Activated CD4-positive, alpha-beta T cell treated with anti-CD3 and anti-CD28 coated beads, Interleukin-2, amount 50 U/mL, for 48 hours (primary cell): ENCODE results near the gene EPHB2.
"Not testable (repeated sequence)": the region's sequence is repeated elsewhere in the genome, so short reads cannot be mapped to it uniquely, and the experiment has no call there.

Experiments
- DNase-seq, 2 experiments: peaks; one replicate each; pipeline ENCODE4 v3.0.0-alpha.2; 2020

Gene EPHB2

DNA sequence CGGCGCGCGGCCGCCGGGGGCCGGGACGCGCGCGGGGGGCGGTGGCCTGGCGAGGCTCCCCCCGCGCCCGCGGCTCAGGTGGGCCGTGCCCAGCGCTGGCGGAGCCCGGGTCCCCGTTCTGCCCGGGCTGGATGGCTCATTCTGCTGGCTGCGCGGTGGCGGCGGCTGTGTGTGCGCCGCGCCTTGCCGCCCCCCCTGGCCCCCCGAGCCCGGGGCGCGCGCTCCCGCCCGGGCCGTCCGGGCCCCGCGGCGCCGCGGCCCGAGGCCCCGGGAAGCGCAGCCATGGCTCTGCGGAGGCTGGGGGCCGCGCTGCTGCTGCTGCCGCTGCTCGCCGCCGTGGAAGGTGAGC, at the start of gene EPHB2:
TSS of gene EPHB2 (plus strand) at position 139 of the 349 bp plus-strand sequence. CDS start at position 283, 144 bp downstream.
- DNase-seq: peak; percentile 20 to 31

DNA sequence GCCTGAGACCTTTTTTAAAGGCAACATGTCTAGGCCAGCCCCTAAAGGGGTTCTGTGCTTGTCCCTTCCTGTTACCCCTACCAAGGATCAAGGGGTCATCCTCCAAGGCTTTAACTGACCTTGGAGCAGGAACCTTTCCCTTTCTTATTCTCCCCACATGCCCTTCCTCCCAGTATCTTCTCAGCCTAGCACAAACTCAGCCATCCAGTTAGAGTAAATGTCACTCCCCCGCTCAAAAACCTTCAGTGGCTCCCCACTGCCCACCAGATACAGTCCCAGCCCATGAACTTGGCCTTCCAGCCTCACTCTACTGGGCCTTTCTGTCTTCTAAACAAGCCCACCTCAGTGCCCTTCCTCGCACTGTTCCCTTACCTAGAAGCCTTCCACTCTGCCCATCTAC, 48.8 kb upstream of the EPHB2 start:
- no peak for DNase-seq

DNA sequence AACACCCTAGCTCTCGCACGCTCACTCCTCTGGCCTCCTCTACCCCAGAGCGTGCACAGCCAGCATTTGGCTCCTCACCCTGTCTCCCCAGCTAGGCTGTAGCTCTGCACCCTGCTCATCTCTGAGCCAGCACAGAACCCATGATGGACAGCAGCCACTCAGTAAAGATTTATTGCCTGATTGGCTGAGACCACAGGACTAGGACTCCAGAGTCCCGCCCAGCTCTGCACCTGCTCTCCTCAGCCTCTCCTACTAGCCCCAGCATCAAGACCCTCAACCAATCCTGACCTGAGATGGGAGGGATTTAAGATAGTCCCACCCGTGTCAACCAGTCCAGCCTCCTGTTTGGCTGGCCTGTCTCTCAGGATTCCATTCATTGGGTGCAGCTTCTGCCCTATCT, 48.3 kb upstream of the EPHB2 start:
- no peak for DNase-seq

DNA sequence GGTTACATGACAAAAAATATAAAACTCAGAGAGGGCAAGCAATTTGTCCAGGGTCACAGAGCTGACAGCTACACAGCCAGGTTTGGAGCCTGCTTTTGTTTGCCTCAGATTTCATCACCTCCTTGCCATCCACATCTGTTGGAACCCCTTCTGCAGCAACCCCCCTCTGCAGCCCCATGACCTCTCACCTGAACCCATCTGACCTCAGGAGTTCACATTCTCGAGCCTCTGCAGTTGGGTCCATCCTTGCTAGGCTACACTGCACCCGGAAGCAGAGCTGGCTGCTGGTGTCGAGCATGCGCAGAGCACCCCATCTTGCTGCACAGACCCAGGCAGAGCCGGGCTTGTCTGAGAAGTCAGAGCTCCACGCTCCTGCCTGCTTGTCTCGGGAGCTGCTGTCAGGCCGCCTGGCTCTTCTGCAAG, 47.6 kb upstream of the EPHB2 start:
- no peak for DNase-seq

DNA sequence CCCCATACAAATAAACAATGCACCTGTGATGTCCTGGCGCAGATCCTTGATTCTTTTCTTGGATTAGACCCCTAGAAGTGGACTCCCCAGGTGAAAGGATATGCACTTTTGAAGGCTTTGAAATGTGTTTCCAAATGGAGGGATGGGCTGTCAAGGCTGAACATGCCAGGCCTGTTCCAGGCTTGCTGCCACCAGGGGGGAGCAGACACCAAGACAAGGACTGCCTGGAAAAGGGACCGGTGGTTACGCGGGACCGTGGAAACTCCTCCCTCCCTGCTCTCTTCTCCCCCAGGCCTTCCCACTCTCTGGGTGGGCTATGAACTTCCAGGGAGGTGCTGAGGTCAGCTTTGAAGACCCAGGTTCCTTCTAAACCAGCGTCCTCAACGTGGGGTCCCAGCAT, 44.9 kb upstream of the EPHB2 start:
- peak in 1 of 2 experiments; percentile 11 for DNase-seq

DNA sequence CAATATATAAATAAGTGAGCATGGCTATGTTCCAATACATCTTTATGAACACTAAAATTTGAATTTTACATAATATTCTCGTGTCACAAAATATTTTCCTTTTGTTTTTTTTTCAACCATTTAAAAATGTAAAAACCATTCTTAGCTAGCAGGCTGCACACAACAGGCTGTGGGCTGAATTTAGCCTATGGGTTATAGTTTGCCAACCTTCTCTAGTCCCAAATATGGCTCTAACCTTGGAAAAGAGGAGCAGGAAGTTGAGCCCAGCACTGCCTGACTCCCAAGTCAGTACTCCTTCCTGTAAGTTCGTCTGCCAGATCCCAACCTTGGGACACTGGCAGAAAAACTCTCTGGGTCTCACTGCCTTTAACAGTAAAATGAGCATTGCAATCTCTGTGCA, 44.2 kb upstream of the EPHB2 start:
- no peak for DNase-seq

DNA sequence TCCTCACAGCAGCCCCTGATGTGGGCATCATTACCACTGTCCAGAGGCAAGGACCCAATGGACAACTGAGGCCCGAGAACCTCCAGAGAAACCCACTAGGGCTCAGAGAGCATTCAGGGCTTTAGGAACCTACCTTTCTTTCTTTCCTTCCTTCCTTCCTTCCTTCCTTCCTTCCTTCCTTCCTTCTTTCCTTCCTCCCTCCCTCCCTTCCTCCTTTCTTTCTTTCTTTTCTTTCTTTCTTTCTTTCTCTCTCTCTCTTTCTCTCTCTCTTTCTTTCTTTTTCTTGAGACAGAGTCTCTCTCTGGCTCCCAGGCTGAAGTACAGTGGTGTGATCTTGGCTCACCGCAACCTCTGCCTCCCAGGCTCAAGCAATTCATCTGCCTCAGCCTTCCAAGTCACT, 41.8 kb upstream of the EPHB2 start:
- DNase-seq: not testable (repeated sequence)

DNA sequence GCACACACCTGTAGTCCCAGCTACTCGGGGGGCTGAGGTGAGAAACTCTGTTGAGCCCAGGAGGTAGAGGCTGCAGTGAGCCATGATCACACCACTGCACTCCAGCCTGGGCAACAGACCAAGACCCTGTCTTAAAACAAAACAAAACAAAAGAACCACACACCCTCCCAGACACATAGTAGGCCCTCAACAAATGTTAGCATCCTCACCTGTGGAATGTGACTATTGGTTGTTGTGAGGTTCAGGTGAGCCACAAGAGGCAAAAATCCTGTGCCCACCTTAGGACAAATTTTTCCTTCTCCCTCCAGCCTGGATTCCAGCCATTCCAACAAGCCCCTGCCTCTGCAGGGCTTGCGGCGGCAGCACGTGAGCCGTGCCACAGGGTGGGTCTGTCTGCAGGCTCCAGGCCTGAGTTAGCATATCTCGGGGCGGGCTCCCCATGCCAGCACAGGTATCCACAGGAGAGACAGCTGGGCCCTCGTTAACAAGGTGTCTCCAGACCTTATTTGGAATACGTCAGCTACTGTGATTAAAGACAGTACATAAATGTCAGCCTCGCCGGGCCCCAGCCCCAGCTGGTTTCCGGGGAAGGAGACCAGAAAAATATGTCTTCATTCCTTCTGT, 40.2 kb upstream of the EPHB2 start:
- DNase-seq: no peak

DNA sequence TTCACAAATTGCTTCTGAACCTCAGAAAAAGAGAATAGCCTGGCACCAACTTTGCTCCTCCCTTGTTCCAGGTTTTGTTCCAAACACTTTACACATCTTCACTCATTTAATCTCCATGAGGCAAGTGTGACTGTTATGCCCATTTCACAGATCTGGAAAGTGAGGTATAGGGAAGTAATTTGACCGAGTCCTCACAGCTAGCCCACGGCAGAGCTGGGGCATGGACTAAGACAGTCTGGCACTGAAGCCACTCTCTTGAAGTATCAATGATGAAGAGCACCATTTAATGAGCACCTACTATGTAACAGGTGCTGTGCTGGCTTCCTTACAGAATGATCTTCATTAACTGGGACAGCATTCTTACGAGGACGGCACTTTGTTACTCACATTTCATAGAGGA, 38.6 kb upstream of the EPHB2 start:
- DNase-seq: no peak

DNA sequence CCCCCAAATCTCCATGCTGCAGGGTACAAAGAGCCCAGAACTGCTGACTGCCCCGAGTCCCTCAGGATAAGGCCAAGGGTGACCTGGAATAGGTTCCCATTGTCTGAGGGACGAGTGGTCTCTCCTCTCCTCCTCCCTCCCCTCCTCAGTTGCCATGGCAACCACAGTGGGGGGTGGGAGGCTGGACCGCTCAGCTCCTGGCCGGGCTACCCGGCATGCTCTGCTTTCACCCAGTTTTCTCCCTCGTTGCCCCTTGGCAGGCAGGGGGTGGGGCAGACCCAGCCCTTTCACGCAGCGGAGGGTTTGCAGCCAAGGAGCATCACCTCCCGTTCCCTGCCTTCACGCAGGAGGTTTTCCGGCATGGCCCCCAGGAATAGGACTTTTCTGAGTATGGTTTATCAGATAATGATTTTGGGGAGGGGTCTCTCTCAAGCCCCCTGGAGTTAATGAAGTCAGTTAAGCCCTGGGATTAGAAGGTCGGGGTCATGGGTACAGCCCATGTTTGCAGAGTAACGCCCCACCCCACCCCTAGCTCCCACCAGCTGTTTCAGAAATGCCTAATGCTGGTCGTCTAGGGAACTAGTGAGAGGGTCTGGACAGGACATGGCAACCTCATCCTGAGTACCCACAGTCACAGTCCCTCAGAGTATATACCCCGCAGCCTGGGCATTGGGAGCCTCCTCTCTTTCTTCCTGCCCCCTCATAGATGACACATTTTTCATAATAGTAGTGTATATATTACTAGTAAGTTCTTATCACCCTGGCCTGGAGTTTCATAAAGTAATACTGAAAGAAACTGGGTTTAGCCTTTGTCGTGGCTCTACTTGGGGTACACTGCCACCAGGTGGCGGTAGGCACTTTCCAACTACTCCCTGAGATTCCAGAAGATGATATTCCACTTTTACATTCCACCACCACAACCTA, 36.9 kb upstream of the EPHB2 start:
- peak; percentile 49 to 57 for DNase-seq

DNA sequence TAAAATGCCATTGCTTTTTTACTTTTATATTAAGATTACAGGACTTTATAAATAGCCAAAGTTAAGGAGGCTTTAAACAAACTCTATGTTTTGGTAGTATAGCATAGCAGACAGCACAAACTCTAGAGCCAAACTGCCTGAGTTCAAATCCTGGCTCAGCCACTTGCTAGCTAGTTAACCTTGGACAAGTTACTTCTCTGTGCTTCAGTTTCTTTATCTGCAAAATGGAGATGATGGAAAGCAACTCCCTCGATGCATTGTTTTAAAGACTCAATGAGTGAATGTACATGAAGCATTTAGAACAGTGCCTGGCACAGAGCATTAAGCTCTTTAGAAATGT, 36.3 kb upstream of the EPHB2 start:
- no peak for DNase-seq

DNA sequence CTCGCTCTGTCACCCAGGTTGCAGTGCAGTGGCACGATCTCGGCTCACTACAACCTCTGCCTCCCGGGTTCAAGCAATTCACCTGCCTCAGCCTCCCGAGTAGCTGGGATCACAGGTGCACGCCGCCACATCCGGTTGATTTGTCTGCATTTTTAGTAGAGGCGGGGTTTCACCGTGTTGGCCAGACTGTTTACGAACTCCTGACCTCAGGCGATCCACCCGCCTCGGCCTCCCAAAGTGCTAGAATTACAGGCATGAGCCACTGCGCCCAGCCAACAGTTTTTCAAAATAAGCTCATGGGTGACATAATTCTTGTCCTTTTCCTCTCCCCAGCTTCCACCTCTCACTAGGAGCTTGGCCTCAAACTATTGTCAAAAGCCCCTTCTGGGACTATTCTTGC, 34.5 kb upstream of the EPHB2 start:
- not testable (repeated sequence) for DNase-seq

DNA sequence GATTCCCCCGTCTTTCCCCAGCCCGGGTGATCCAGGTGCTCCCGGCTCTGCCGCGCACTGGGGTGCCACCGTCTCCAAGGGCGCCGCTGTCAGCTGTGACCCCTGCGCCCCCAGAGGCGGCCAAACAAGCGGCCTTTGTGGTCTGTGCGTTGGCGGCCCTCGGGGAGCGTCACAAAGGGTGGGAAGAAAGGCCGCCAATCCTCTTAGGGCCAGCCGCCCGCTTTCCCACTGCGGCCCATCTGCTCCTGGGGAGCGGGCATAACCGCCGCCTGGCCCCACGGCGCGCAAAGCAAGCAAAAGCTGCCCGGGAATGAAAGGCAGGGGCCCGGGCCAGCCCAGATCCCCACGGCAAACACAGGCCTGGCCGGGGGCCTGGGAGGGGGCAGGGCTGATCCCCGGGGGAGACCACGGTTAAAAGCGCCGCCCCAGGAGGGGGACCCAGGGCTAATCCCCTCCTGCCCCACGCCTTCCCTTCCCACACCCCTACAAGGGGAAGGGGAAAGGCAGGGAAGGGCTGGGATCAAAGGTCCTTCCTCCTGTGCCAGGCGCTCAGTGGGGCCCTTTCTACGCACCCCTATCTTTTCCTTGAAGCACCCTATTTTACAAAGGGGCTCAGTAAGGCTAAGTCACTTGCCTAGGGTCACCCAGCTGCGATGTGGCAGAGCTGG, 33.6 kb upstream of the EPHB2 start:
- DNase-seq: no peak

DNA sequence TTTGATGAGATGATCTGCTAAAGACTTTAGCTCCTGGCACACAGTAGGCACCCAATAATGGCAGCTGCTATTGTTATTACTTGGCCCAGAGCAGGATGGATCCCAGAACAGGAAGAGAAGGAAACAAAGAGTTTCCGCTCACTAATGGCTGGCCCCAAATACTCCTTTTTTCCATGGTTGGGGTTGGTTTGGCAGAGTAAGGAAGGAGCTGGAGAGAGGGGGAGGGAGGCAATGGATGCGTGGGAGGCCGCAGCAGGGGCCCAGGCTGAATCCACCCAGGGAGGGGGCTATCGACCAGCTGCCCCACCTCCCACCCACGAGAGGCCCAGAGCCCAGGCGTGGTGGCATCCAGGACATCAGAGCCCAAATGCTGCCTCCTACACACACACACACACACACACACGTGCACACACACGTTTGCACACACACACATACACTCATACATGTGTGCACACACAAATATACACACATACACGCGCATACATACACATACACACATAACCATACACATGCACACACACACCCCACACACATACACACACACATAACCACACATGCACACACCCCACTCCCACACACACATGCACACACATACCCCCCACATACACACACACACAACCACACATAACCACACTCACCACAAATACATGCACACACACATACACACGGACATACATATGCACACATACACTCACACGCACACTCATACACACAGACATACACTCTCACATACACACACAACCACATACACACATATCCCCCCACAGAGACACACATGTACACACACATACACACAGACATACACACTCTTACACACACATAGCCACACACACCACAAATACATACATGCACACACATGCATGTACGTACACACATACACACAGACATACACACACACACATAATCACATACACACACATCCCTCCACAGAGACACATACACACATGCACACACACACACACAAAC, 32.4 kb upstream of the EPHB2 start:
- no peak for DNase-seq

DNA sequence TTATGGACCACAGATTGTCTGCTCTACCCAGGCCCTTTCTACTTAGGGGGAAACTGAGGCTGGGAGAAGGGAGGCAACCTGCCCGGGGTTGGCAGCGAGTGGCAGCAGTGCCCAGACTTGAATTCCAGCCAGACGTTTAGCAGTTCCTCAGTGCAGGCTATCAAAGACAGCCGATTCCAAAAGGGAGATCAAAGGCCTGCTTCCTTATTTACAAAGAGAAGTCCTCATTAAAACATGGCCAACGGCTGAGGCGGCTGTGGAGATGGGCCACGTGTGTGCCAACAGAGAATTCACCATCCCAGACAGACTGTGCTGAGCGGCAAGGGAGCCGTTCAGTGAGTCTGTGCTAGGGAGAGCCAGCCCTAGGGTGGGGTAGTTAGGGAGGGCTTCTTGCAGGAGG, 29.9 kb upstream of the EPHB2 start:
- DNase-seq: no peak

DNA sequence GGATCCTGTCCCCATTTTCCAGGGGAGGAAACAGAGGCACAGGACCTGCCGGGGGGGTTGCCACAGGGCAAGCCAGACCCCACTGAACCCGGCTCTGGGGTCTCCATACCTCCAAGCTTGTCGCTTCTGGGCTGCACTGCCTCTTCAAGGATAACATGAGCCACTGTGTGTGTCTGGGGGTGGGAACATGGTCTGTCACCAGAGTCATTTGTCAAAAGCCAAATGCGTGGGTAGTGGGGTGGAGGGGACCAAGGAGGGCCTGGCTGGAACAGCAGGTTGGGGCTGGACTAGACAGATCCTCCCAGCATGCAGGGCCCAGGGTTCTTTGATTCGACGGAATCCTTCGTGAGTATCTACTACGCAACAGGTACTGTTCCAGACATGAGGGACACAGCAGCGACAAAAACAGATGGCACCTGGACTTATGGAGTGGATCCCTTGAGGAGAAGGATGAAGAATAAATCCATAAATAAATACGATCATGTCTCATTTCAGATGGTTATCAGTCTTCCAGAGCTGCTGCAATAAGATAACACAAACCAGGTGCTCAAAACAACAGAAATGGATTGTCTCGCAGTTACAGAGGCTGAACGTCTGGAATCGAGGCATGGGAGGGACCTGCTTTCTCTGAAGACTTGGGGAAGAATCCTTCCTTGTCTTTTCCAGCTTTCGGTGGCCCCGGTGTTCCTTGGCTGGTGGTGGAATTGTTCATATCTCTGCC, 28.9 kb upstream of the EPHB2 start:
- DNase-seq: no peak

DNA sequence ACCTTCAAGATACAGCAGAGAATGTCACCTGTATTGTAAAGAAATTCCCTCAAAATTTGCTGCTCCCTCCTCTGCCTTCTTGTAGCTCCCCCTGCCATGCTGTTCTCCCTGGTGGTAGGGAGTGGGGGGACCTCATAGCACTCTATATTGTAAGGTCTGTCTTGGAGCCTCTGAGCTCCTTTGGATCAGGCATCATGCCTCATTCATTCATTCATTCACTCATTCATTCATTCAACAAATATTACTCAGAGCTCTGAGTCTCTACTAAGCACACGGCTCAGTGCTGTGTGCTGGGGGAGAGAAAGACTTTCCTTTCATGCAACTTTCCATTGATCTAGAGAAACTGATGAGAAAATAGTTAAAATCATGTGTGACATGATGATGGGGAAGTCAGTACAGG, 27.1 kb upstream of the EPHB2 start:
- DNase-seq: no peak

DNA sequence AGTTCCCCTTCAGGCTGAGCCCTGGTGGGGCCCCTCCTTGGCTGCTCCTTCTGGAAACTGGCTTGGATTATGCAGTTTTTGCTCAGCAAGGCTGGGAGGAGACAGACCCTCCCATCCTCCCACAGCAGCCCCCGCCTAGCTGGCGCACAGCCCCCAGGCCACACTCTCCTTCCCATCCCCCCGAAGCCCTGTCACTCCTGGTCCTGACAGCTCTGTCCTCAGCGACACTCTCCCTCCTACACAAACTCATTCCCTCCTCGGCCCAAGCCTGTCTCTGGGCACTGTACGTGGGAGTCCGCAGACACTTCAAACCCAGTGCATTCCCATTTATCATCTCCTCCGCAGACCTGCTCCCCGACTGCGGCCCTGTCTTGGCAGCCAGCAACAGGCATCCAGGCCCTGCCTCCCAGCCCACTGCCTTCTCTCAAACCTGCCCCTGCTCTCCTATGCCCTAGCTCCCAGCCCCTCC, 25.0 kb upstream of the EPHB2 start:
- no peak for DNase-seq

DNA sequence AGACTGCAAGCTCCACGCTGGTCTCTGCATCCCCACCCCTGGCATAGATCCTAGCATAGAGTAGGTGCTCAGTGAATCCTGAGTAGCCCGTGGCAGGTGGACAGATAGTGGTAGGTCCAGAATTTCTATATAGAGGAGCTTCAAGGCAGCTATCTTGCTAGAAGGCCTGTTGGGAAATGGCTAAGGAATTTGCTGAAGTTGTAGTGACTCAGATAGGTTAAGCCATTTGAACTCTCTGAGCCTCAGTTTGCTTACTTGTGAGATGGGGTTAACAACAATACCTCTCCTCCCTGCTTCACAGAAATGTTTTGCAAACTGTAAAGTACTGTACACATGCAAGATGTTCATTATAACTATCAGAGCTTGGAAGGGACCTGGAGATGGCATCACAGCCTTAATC, 23.4 kb upstream of the EPHB2 start:
- no peak for DNase-seq

DNA sequence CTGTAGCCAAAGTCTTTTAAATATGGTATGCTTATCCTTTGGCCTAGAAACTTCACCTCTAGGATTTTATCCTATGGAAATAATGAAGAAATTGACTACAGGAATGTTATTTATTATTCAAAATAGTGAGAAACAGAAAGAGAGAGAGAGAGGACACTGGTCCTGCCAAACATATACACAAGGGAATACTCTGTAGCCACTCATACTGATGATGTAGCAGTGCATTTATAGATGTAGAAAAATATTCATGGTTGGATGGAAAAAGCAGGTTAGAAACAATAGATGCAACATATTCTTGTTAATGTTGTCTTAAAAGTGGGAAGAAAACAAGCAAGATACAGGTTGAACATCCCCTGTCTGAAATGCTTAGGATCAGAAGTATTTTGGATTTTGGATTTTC, 22.2 kb upstream of the EPHB2 start:
- no peak for DNase-seq

DNA sequence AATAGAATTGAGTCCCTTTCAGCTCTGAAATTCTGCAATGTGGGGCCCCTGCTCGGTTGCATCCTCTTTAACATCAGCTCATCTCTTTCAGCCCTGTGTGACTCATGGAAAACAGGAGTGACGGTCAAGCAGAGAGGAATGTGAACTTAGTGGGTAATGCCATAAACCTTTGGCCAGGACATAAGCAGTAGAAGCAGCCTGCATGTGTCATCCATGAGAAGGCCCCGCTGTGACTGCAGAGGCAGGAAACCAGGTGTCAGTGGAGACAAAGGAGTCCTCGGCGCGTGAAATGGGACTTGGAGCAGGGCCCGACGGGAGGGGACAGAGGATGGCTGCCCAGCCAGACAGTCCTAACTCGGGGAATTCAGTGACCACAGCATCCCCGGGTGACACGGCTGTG, 21.1 kb upstream of the EPHB2 start:
- DNase-seq: no peak
